Left lung (tissue), 10 donors: ENCODE data around the gene HTD2. TPM values are rescaled to one million over a fixed set of nuclear protein-coding genes. Genes with fewer than 3 reads are reported as not detected.
A peak's percentile ranks its signal among the peaks of the same experiment; 100 is the strongest.

Experiments used
- ATAC-seq: fragments of 200-7000 bp; cut with Tn5 transposase; one replicate; pipeline ENCODE4 v1.9.1; 2020; ENCODE audit warnings: moderate library complexity
- DNase-seq, 4 donors: peaks; one replicate each; pipeline ENCODE4 v3.0.0-alpha.2; 2013 to 2020
- H3K27ac ChIP-seq, 2 donors: fragments of 200-600 bp; sonication (generic) in 1 of 2; one replicate each; pipeline versions ENCODE4 v1.5.0 to v1.8.0; 2020 to 2021
- H3K27me3 ChIP-seq, 2 donors: fragments of 200-600 bp; sonication (generic) in 1 of 2; one replicate each; pipeline versions ENCODE4 v1.5.0 to v1.8.0; 2020 to 2021
- H3K36me3 ChIP-seq, 2 donors: fragments of 200-600 bp; sonication (generic) in 1 of 2; one replicate each; pipeline versions ENCODE4 v1.5.0 to v1.8.0; 2020 to 2021
- H3K4me1 ChIP-seq, 2 donors: fragments of 200-600 bp; one replicate each; pipeline ENCODE4 v1.8.0; 2021
- H3K4me3 ChIP-seq, 2 donors: fragments of 200-600 bp; sonication (generic) in 1 of 2; one replicate each; pipeline versions ENCODE4 v1.5.0 to v1.8.0; 2020 to 2021; ENCODE audit warnings: mild to moderate bottlenecking in 1 of 2
- H3K9me3 ChIP-seq, 2 donors: fragments of 200-600 bp; sonication (generic) in 1 of 2; one replicate each; pipeline versions ENCODE4 v1.5.0 to v1.8.0; 2020 to 2021
- intact Hi-C, 2 donors: fragments of 100-400 bp; cut with DNase I; formaldehyde crosslinking; loops; one replicate each; pipeline versions ENCODE4 v1.11.2 to v1.14.2; 2022
- polyA plus RNA-seq, 6 donors: library from polyadenylated mRNA; unstranded; fragments of 120-200 nt; gene quantifications; one replicate each; pipeline ENCODE4 v1.2.1, GENCODE V29; 2013; ENCODE audit not compliant: insufficient read length in 6 of 6
- total RNA-seq, 2 donors: library from RNA; stranded (reverse); fragmentation: NEBNext Ultra II Directional; extraction: Animal tissue kit (Norgen Biotek cat#: 25700); gene quantifications; one replicate each; pipeline ENCODE4 v1.2.1, GENCODE V29; 2021
- TF ChIP-seq, protein P1 (sequence below), 2 donors: fragments of 200-600 bp; sonication (generic) in 1 of 2; IDR thresholded peaks; one replicate each; pipeline versions ENCODE4 v1.5.0 to v1.8.0; 2021; ENCODE audit warnings: antibody characterized with exemption in 2 of 2
- donor health status: DM: no; HTN: yes; CAD: no.
- donor health status: DM: no; HTN: no; CAD: no.

Gene HTD2
- total and polyA plus RNA-seq, 8 donors, result 7.6 to 14.0 (median 11.9) TPM

DNA sequence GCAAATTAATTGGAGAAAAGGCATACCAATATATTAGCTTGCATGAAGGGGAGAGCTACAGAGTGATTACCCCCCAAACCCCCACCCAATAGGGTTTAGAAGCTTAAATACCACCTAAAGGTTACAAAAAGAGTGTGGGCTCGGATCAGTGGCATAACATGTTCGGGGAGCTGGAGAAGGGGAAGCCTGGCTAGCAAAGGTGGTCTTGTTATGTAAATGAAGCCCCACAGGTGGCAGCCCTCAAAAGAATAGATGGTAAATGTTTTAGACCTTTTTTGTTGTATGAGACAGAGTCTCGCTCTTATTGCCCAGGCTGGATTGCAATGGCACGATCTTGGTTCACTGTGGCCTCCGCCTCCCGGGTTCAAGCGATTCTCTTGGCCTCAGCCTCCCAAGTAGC is 15.5 kb downstream of the HTD2 start:
- no peak for ATAC-seq
- Histone ChIP-seq H3K4me3 (no peak overlapping the region), H3K36me3 (peaks cover 0 to 25% of the 10 kb centered on the region in 2 donors), H3K27ac (no peak overlapping the region), H3K4me1 (peaks cover 0 to 15% of the 10 kb centered on the region in 2 donors), H3K27me3 (no peaks in the 10 kb centered on the region), H3K9me3 (no peaks in the 10 kb centered on the region)
- intact Hi-C loops, result no loop called here
- no peak for DNase-seq
- TF ChIP-seq, protein P1, sequence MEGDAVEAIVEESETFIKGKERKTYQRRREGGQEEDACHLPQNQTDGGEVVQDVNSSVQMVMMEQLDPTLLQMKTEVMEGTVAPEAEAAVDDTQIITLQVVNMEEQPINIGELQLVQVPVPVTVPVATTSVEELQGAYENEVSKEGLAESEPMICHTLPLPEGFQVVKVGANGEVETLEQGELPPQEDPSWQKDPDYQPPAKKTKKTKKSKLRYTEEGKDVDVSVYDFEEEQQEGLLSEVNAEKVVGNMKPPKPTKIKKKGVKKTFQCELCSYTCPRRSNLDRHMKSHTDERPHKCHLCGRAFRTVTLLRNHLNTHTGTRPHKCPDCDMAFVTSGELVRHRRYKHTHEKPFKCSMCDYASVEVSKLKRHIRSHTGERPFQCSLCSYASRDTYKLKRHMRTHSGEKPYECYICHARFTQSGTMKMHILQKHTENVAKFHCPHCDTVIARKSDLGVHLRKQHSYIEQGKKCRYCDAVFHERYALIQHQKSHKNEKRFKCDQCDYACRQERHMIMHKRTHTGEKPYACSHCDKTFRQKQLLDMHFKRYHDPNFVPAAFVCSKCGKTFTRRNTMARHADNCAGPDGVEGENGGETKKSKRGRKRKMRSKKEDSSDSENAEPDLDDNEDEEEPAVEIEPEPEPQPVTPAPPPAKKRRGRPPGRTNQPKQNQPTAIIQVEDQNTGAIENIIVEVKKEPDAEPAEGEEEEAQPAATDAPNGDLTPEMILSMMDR (IDR thresholded peaks at IDR 0.05), result no peak

DNA sequence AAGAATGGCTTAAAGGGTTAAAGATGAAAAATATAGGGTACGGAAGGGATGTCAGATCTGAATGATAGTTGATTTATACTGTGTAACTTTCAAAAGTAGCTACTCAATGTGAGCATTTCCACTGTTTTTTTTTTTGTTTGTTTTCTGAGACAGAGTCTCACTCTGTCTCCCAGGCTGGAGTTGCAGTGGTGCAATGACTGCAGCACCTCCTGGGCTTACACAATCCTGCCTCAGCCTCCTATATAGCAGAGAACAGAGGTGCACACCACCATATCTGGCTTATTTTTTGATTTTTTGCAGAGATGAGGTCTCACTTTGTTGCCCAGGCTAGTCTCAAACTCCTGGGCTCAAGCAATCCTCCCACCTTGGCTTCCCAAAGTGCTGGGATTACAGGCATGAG is 16.5 kb downstream of the HTD2 start:
- H3K4me3 ChIP-seq, result no peak overlapping the region
- intact Hi-C loops, result no loop called here
- no peaks in the 10 kb centered on the region for H3K27me3 ChIP-seq
- H3K27ac ChIP-seq, result no peak overlapping the region
- DNase-seq (no peak), ATAC-seq (no peak)
- no peaks in the 10 kb centered on the region for H3K9me3 ChIP-seq
- H3K4me1 ChIP-seq, result peaks cover 0 to 11% of the 10 kb centered on the region in 2 donors
- H3K36me3 ChIP-seq, result peaks cover 0 to 15% of the 10 kb centered on the region in 2 donors
- TF ChIP-seq, protein P1 (IDR thresholded peaks at IDR 0.05), result no peak

DNA sequence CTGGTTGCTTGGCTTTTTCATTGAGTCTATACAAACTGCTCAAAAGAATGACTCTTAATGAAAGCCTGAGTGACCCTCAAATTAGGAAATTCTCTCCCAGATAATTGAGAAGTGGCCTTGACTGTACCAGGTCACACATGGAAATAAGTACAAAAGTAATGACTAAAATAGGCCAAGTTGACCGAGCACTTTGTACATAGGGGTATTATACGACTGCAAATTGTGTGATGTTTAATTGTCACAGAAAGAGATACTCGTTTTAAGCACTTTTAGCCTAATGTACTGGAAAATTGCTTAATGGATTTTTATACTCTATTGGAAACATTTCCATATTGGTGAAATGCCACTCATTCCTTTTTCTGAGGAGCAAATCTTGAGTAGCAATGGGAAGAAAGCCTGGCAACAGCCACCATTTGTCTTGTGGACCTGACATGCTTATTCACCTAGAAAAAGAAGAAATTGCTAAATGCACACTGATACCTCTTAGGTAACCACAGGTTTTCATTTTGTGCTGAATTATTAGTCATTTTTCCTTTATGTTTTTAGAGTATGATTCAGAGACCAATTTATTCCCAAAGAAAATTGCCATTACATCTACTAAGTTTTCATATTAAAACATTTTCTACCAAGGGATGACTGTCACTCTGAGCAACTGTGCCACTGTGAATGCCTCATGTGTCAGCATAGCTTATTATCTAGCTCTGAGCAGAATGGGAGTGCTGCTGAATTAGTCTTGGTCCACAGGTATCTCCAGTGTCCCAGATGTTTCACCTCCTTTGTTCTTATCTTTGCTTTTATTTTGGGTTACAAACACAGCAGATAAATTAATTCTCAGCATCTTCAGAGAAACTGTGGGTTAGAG is 17.4 kb downstream of the HTD2 start:
- intact Hi-C loops, result no loop called here
- Histone ChIP-seq H3K27ac (no peak overlapping the region), H3K9me3 (no peaks in the 10 kb centered on the region), H3K4me1 (peaks cover 0 to 9% of the 10 kb centered on the region in 2 donors), H3K27me3 (no peaks in the 10 kb centered on the region), H3K4me3 (no peak overlapping the region), H3K36me3 (peaks cover 0 to 5% of the 10 kb centered on the region in 2 donors)
- ATAC-seq (no peak), DNase-seq (no peak)
- TF ChIP-seq, protein P1 (IDR thresholded peaks at IDR 0.05), result no peak

DNA sequence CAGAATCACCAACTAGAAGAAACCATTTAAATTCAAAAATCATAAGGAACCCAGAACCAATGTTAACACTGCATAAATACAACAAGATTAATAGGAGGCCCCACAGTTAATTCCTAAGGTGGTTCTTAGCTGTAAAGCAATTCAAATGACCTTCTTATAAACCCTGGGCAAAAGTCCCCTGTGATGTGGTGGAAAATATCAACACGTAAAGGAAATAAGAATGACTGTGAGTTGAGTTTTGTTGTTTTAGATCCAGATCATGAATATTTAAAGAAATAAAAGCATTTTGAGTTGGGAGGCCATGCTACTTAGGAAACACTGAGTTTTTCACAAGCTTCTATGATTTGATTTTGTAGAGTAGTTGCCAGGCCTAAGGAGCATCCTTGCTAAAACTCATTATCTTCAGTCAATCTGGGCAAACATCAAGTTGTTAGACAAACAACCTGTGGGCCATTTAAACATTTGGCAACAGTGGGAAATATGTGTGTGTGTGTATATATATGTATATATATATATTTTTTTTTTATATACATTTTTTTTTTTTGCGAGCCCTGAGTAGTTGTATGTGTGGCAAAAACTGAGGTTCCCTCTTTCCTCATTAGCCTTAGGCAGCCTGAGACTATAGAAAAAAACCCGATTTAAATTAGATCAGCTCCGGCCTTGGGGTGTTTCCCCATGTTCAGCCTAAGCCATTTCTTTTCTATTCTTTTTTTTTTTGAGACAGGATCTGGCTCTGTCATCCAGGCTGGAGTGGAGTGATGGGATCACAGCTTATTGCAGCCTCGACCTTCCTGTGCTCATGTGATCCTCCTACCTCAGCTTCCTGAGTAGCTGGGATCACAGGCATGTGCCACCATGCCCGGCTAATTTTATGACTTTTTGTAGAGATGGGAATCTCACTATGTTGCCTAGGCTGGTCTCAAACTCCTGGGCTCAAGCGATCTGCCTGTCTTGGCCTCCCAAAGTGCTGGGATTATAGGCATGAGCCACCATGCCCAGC is 18.4 kb downstream of the HTD2 start:
- ATAC-seq (no peak), DNase-seq (no peak)
- H3K9me3 ChIP-seq, result no peaks in the 10 kb centered on the region
- H3K27me3 ChIP-seq, result no peaks in the 10 kb centered on the region
- intact Hi-C loops, result no loop called here
- H3K27ac ChIP-seq, result peak overlapping the region in 1 of 2 donors; percentile 45
- H3K36me3 ChIP-seq, result no peaks in the 10 kb centered on the region
- no peak overlapping the region for H3K4me3 ChIP-seq
- TF ChIP-seq, protein P1 (IDR thresholded peaks at IDR 0.05), result no peak
- peaks cover 0 to 9% of the 10 kb centered on the region in 2 donors for H3K4me1 ChIP-seq
